Measurements from ENCODE around the gene BSN.

DNA sequence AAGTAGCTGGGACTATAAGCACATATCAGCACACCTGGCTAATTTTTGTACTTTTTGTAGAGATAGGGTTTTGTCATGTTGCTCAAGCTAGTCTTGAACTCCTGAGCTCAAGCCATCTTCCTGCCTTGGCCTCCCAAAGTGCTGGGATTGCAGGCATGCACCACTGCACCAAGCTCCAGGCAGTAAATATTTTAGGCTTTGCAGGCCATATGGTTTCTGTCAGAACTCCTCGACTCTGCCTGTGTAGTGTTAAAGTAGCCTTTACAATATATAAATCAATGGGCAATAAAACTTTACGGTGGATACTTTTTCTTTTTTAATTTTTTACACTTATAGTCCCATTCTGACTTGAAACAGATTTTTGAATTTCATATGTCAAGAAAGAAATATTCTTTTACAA, 42.6 kb upstream of the BSN start:
- TF ChIP-seq, protein P1, sequence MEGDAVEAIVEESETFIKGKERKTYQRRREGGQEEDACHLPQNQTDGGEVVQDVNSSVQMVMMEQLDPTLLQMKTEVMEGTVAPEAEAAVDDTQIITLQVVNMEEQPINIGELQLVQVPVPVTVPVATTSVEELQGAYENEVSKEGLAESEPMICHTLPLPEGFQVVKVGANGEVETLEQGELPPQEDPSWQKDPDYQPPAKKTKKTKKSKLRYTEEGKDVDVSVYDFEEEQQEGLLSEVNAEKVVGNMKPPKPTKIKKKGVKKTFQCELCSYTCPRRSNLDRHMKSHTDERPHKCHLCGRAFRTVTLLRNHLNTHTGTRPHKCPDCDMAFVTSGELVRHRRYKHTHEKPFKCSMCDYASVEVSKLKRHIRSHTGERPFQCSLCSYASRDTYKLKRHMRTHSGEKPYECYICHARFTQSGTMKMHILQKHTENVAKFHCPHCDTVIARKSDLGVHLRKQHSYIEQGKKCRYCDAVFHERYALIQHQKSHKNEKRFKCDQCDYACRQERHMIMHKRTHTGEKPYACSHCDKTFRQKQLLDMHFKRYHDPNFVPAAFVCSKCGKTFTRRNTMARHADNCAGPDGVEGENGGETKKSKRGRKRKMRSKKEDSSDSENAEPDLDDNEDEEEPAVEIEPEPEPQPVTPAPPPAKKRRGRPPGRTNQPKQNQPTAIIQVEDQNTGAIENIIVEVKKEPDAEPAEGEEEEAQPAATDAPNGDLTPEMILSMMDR (IDR thresholded peaks at IDR 0.05): no peak
- no peak for TF ChIP-seq EZH2 (IDR thresholded peaks at IDR 0.05; ENCODE audit: borderline replicate concordance, insufficient read depth, low read depth, low read length, poor library complexity, severe bottlenecking)
